EL (cell line): ENCODE data around the gene SDCBP2.

Experiments used
- DNase-seq: peaks from one replicate; pipeline ENCODE4 v3.0.0-alpha.2; 2016

The SDCBP2 gene

DNA sequence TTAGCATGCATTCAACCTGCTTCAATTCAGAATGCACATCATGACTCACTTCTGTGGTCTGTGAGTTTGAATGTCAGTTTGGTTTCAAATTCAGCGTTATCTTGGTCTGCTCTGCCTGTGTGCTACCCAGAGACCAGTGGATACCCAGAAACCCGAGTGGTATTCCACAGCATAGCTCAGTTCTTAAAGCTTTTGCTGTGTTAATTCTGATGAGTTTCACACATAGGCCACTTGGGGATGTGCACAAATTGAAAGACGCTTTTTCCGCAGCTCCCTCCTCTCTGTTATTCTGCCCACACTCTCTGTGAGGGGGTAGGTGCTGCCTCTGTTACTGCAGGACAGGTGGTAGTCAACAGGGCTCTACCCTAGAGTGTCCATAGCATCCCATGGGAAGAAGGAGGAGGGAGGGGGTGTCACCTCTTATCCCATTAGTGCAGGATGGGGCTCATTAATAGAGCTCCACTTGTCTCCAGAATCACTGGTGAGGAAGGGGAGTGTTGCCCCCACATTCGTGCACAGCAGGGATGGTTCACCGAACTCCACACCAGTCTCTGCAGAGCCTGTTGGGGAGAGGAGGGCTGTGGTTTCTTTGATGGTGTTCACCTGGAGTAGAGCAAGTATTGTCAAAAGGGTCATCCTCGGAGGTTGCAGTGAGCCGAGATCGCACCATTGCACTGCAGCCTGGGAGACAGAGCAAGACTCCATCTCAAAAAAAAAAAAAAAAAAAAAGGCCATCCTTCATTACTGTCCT is 29.2 kb upstream of the SDCBP2 start:
- peak; percentile 39 for DNase-seq

- no peak for DNase-seq
Observed at GRCh38 chr20:1353956-1354355, 25.0 kb upstream of the SDCBP2 start.

- DNase-seq: no peak
Observed at GRCh38 chr20:1346315-1346969, 17.5 kb upstream of the SDCBP2 start.

GRCh38 chr20:1345756-1346093 is 16.8 kb upstream of the SDCBP2 start:
- no peak for DNase-seq

GRCh38 chr20:1345030-1345755 is 16.3 kb upstream of the SDCBP2 start:
- no peak for DNase-seq

DNA sequence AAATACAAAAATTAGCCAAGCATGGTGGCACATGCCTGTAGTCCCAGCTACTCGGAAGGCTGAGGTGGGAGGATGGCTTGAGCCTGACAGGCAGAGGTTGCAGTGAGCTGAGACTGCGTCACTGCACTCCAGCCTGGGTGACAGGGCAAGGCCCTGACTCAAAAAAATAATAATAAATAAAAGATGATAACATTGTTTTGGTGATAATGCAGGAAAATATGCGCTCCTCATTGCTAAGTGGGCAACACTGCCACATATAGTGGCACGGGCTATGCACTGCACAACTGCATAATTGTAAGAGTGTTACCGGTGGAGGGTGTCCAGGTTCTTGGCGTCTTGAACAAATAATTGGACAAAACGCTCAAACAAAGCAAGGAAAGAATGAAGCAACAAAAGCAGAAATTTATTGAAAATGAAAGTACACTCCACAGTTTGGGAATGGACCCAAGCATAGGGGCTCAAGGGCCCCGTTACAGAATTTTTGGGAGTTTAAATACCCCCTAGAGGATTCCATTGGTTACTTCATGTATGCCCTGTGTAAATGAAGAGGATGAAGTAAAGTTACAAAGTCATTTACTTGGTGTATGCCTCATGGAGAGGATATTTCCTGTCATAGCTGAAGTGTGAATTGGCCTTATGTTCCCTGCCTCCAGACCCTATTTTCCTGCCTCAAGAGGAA is 14.6 kb upstream of the SDCBP2 start:
- peak; percentile 42 for DNase-seq

DNA sequence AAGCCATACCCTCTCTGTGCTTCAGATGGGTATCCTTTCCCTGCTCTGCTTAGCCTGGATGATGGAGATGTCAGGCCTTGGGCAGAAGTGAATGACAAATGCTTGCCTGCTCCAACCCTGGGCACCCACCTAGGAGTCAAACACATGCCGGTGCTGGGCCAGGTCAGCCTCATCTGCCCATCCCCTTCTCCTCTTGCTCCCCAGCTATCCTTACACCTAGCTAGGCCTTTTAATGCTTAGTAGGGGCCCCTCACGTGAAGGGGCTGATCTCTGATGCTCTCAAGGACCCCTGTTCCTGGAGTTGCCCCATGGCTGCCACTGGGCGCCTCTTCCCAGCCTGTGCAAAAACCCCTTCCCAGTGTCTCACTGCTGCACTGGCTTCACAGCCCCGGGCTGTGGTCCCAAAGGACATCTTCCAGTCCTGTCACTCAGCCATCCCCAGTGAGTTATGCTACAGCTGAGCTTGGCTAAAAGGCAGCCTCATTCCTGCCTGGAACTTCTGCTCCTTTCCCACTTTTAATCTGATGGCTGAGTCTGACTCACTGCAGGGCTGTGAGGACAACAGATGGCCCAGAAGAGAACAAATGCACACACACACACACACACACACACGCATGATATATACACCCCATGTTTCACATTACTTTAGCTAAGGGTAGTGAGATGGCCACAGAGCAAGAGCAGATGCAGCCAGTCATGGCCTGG is 12.8 kb upstream of the SDCBP2 start:
- peak; percentile 61 for DNase-seq

DNA sequence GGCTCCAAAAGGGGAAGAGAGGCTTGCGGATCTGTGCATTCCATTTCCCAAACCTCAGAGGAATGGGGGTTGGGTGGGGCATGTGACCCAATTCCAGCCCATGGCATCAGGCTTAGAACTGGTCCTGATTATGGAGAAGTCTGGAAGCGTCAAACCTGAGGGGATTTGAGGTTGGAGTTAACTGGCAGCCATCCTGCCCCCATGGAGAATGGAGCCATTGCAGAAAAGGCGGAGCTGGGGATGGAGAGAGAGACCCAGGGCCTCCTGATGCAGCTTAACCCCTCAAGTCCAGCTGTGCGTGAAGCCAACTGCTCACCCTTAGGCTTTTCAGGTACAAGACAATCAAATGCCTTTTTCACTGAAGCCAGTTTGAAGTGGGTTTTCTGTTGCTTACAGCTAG is 9.9 kb upstream of the SDCBP2 start:
- DNase-seq: no peak

GRCh38 chr20:1338096-1338495 is 9.2 kb upstream of the SDCBP2 start:
- DNase-seq: no peak

- DNase-seq: no peak
Observed at GRCh38 chr20:1337441-1337840, 8.5 kb upstream of the SDCBP2 start.

- DNase-seq: no peak
Observed at GRCh38 chr20:1336699-1337367, 7.9 kb upstream of the SDCBP2 start.

GRCh38 chr20:1335961-1336698 is 7.2 kb upstream of the SDCBP2 start:
- no peak for DNase-seq

DNA sequence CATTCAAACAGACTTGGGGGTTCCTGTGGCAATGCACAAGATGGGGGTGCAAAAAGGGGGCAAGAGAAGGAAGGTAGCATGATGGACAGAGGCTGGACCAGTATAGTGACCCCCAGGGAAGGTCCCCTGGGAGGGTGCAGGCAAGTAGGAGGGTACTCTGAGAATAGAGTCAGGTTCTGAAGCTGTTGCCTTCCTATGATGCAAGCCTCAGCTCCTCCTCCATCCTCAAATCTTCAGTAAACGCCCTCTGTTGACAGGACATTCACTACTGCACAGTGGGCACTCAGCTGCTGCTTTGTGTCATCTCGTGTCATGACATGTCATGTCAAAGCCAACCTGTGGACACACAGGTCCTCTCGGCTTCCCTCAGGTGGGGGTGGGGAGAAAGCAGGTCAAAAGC is 5.8 kb upstream of the SDCBP2 start:
- no peak for DNase-seq

GRCh38 chr20:1334370-1334731 is 5.4 kb upstream of the SDCBP2 start:
- no peak for DNase-seq

DNA sequence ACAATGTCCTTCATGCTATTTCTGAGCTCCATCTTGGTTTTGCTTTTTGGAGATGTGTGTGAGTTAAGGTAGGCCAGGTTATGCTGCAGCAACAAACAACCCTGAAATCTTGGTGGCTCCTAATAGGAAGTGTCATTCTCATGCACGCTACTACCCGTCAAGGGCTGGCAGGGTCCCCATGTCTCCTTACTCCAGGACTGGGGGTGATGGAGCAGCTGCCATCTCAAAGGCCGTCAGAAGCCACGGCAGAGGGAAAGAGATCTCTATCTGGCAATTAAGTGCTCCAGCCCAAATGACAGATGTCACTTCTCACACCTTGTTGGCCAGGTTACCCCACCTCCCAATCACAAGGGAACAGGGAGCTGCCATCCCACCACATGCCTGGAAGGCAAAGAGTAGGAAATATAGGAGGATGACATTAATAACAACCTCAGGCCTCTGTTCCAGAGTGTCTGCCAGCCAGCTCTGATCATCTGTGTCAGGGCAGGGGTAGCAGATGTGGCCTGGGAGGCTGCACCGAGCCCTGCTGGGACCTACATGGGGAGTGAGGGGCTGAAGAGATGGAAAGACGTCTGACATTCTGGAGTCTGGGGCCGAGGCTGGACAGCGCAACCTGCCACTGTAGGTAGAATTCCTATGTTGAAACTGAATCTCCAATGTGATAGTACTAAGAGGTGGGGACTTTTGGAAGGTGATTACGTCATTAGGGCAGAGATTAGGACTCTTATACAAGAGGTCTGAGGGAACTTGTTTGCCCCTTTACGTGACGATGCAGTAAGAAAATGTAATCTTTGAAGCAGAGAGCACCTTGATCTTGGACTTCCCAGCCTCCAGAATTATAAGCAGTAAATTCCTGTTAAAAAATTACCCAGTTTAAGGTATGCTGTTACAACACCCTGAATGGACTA is 4.8 kb upstream of the SDCBP2 start:
- no peak for DNase-seq

DNA sequence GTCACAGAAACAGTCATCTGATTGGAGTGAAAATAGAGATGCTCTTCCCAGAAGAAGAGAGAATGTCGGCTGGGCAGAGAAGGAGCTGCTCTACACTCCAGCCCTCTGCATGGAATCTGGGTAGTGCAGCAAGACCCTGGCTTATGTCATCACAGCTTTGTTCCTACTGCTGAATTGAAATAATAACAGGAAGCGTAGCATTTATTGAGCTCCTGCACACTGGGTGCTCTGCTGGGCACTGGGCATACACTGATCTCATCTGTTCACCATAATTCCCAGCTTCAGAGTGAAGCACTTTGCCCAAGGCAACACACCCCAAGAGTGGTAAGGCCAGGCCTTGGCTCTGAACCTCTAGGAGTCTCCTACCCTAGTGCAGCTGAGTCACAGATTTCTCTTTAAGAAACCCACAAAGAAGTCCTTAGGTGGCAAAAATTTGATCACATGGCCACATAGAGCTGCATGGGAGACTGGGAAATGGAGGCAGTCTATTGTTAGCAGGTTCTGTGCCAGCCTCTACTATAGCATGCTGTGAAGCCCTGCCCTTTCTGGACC is 3.9 kb upstream of the SDCBP2 start:
- DNase-seq: no peak

GRCh38 chr20:1331801-1332453 is 3.0 kb upstream of the SDCBP2 start:
- DNase-seq: no peak

GRCh38 chr20:1331101-1331500 is 2.2 kb upstream of the SDCBP2 start:
- DNase-seq: no peak

GRCh38 chr20:1330075-1330830 is 1.3 kb upstream of the SDCBP2 start:
- DNase-seq: no peak
